ENCODE results near the gene TNPO2. TPM values are rescaled to one million over a fixed set of nuclear protein-coding genes. Genes with fewer than 3 reads are reported as not detected.
A peak's percentile ranks its signal among the peaks of the same experiment; 100 is the strongest.

Gene TNPO2
- total and polyA plus RNA-seq, 7 experiments from 2014 or later = 2.0 to 78.7 (median 59.0) TPM

DNA sequence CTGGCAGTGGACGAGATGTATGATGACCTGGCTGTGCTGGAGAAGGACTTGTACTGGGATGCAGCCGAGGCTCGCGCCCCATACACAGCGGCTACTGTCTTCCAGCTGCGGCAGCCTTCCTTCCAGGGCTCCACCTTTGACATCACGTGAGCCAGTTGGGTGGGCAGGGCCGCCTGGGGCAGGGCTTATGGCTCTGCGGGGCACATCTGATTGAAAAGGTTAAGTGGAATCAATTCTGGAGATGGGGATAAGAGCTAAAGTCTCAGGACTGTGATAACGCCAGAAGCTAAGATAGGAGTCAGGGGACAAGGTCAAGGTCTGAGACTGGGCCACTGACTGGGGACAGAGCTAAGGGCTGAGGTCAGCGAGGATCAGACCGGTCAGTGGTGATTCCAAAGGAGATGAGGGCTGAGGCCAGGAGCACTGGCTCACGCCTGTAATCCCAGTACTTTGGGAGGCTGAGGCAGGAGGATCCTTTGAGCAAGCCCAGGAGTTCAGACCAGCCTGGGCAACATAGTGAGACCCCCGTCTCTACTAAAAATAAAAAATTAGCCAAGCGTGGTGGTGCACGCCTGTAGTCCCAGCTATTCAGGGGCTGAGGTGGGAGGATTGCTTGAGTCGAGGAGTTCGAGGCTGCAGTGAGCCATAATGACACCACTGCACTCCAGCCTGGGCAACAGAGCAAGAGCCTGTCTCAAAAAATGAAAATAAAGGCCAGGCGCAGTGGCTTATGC, 32.6 kb upstream of the TNPO2 start:
- Histone ChIP-seq H3K36me3 (ENCODE audit: control insufficient read depth in 2 of 3, insufficient read depth in 3 of 3, low read length in 3 of 3) (no peaks in the 10 kb centered on the region), H3K27me3 (ENCODE audit: control insufficient read depth in 2 of 2, insufficient read depth in 2 of 2, low read length in 2 of 2) (no peaks in the 10 kb centered on the region), H3K4me1 (ENCODE audit: control insufficient read depth in 2 of 2, insufficient read depth in 2 of 2, low read length in 2 of 2) (peaks cover 0 to 7% of the 10 kb centered on the region in 2 donors), H3K9me3 (ENCODE audit: control insufficient read depth in 2 of 3, low read length in 3 of 3) (no peaks in the 10 kb centered on the region), H3K4me3 (ENCODE audit: low read length) (no peak overlapping the region), H3K27ac (ENCODE audit: low read depth, low read length) (no peak overlapping the region)
- DNase-seq (no peak), ATAC-seq (no peak)
- H3K4me3 Mint-ChIP-seq = peak overlapping the region in 3 of 10 donors; percentile 6 to 27 (median 24)
- ChIA-PET POLR2A (interaction anchor here (0.6 kb wide), 1 partner anchor 36 kb away, joined by 3 read pairs; no protein-coding TSS in a partner anchor), CTCF (interaction anchor here (0.6 to 5.1 kb wide), 6 partner anchors 9 to 91 kb away, joined by 3 to 39 read pairs (median 5); no protein-coding TSS in a partner anchor)
- H3K36me3 Mint-ChIP-seq = no peaks in the 10 kb centered on the region
- intact Hi-C loops (cut with micrococcal nuclease) = loop anchor here in 1 of 2 donors (2.0 kb wide), 1 partner anchor 24 kb away; no protein-coding TSS in a partner anchor
- H3K9me3 Mint-ChIP-seq = no peaks in the 10 kb centered on the region
- H3K4me1 Mint-ChIP-seq = peaks cover 0 to 9% (median 8%) of the 10 kb centered on the region in 7 donors
- H3K27me3 Mint-ChIP-seq = peaks cover 10 to 25% (median 14%) of the 10 kb centered on the region in 5 donors
- H3K27ac Mint-ChIP-seq = no peak overlapping the region

DNA sequence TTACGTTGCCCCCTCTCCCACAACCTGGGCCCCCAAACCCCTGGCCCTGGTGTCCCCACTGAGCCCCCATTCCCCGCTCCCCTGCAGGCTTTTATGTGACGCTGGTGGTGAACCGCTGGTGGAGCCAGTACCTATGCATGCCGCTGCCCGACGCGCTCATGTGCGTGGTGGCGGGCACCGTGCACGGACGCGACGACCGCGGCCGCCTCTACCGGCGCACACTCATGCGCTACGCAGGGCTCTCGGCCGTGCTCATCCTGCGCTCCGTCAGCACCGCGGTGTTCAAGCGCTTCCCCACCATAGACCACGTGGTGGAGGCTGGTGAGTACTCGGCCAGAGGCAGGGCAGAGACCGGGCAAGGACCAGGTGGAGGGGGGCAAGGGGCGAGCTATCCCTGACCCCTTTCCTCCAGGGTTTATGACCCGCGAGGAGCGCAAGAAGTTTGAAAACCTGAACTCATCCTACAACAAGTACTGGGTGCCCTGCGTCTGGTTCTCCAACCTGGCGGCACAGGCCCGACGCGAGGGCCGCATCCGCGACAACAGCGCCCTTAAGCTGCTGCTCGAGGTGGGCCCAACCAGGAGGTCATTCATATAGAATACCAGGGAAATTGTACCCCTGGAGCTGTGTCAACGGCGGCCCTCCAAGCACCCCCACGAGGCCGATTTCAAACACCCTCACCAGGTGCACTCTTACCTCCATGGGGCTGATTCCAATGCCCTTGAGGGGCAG, 30.9 kb upstream of the TNPO2 start:
- no peaks in the 10 kb centered on the region for H3K27me3 ChIP-seq (ENCODE audit: control insufficient read depth in 2 of 2, insufficient read depth in 2 of 2, low read length in 2 of 2)
- Mint-ChIP-seq H3K4me1 (peaks cover 0 to 12% (median 8%) of the 10 kb centered on the region in 7 donors), H3K4me3 (no peak overlapping the region), H3K9me3 (no peaks in the 10 kb centered on the region), H3K27ac (no peak overlapping the region), H3K27me3 (peaks cover 18 to 39% (median 26%) of the 10 kb centered on the region in 5 donors), H3K36me3 (no peaks in the 10 kb centered on the region)
- H3K4me3 ChIP-seq (ENCODE audit: low read length) = no peak overlapping the region
- peaks cover 0 to 7% of the 10 kb centered on the region in 2 donors for H3K4me1 ChIP-seq (ENCODE audit: control insufficient read depth in 2 of 2, insufficient read depth in 2 of 2, low read length in 2 of 2)
- H3K9me3 ChIP-seq (ENCODE audit: control insufficient read depth in 2 of 3, low read length in 3 of 3) = no peaks in the 10 kb centered on the region
- no peak overlapping the region for H3K27ac ChIP-seq (ENCODE audit: low read depth, low read length)
- DNase-seq (no peak), ATAC-seq (no peak)
- ChIA-PET POLR2A (interaction anchor here (1.0 to 1.3 kb wide), 2 partner anchors 8 to 41 kb away, joined by 3 read pairs; no protein-coding TSS in a partner anchor), CTCF (interaction anchor here (2.6 kb wide), 1 partner anchor 37 kb away, joined by 10 read pairs; no protein-coding TSS in a partner anchor)
- intact Hi-C loops (cut with micrococcal nuclease) = no loop called here
- H3K36me3 ChIP-seq (ENCODE audit: control insufficient read depth in 2 of 3, insufficient read depth in 3 of 3, low read length in 3 of 3) = no peaks in the 10 kb centered on the region

DNA sequence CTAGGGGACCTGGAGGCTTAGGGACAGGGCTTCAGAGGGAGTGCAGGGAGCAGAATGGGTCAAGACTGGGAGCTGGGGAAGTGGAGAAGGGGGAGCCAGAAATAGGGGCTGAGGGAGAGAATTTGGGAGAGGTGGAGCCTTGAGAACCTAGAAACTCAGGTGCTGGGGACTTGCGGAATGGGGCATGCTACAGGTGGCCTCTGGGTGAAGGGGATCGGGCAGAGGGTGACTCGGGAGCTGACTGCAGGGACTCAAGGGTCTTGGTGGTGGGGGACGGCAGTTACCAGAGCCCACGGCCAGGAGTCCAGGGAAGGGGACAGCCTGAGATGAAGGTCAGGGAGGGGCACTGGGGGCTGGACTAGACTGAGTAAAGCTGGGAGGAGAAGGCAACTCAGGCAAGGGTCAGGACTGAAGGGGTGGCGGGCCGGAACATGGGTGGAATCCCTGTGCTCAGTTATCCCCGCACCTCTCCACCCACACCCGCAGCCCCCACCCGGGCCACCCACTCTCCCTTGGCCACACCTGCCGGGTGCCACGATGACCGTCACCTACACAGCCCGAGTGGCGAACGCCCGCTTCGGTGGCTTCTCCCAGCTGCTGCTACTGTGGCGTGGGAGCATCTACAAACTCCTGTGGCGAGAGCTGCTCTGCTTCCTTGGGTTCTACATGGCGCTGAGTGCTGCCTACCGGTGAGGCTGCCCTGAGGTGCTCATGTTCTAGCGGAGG, 28.5 kb upstream of the TNPO2 start:
- H3K27ac Mint-ChIP-seq = peak overlapping the region in 1 of 9 donors; percentile 25
- H3K4me1 Mint-ChIP-seq = peaks cover 0 to 13% (median 4%) of the 10 kb centered on the region in 7 donors
- no peak overlapping the region for H3K4me3 ChIP-seq (ENCODE audit: low read length)
- peaks cover 0 to 12% (median 0%) of the 10 kb centered on the region in 3 experiments for H3K36me3 ChIP-seq (ENCODE audit: control insufficient read depth in 2 of 3, insufficient read depth in 3 of 3, low read length in 3 of 3)
- ChIA-PET CTCF (interaction anchor here (0.6 to 1.1 kb wide), 3 partner anchors 10 to 46 kb away, joined by 3 to 5 read pairs (median 3); no protein-coding TSS in a partner anchor), POLR2A (no interaction called here)
- H3K4me3 Mint-ChIP-seq = no peak overlapping the region
- H3K27me3 Mint-ChIP-seq = peaks cover 18 to 37% (median 25%) of the 10 kb centered on the region in 5 donors
- H3K9me3 ChIP-seq (ENCODE audit: control insufficient read depth in 2 of 3, low read length in 3 of 3) = peaks cover 0 to 11% (median 0%) of the 10 kb centered on the region in 3 experiments
- ATAC-seq (no peak), DNase-seq (no peak)
- H3K4me1 ChIP-seq (ENCODE audit: control insufficient read depth in 2 of 2, insufficient read depth in 2 of 2, low read length in 2 of 2) = no peaks in the 10 kb centered on the region
- peaks cover 11 to 12% (median 12%) of the 10 kb centered on the region in 5 donors for H3K36me3 Mint-ChIP-seq
- intact Hi-C loops (cut with micrococcal nuclease) = no loop called here
- H3K27me3 ChIP-seq (ENCODE audit: control insufficient read depth in 2 of 2, insufficient read depth in 2 of 2, low read length in 2 of 2) = no peaks in the 10 kb centered on the region
- H3K27ac ChIP-seq (ENCODE audit: low read depth, low read length) = no peak overlapping the region
- peaks cover 0 to 12% (median 6%) of the 10 kb centered on the region in 11 donors for H3K9me3 Mint-ChIP-seq

DNA sequence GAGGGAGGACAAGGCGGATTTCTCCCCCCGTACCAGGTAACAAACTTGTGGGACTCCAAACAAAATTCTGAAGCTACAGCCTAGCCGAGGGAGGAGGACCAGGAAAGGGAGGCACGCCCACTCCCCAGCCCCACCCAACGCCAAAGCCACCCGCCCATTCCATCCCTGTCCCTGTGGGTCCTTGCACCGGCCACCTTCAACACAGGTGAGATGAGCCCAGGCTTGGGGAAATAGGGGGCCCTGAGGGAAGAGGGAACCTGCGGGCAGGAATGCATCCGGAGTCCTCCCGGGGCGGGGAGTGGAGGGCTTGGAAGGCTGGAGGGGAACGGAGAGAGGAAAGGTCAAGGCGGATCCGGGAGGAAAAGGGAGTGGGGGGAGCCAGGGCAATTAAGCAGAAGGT, 27.9 kb upstream of the TNPO2 start, which contains the start of gene BEST2:
Gene BEST2 (plus strand): TSS at position 157 of the 400 bp plus-strand sequence. CDS start 802 bp downstream, outside the sequence.
- Histone ChIP-seq H3K4me3 (ENCODE audit: low read length) (no peak within 1 kb of the TSS), H3K4me1 (ENCODE audit: control insufficient read depth in 2 of 2, insufficient read depth in 2 of 2, low read length in 2 of 2) (no peaks in the 10 kb centered on the region), H3K36me3 (ENCODE audit: control insufficient read depth in 2 of 3, insufficient read depth in 3 of 3, low read length in 3 of 3) (peaks cover 0 to 18% (median 0%) of the 10 kb centered on the region in 3 experiments), H3K9me3 (ENCODE audit: control insufficient read depth in 2 of 3, low read length in 3 of 3) (peaks cover 0 to 12% (median 0%) of the 10 kb centered on the region in 3 experiments), H3K27me3 (ENCODE audit: control insufficient read depth in 2 of 2, insufficient read depth in 2 of 2, low read length in 2 of 2) (no peaks in the 10 kb centered on the region), H3K27ac (ENCODE audit: low read depth, low read length) (no peak within 1 kb of the TSS)
- ChIA-PET POLR2A (no interaction called here), CTCF (no interaction called here)
- peaks cover 18 to 37% (median 25%) of the 10 kb centered on the region in 5 donors for H3K27me3 Mint-ChIP-seq
- no peak within 1 kb of the TSS for H3K4me3 Mint-ChIP-seq
- ATAC-seq (no peak), DNase-seq (no peak)
- H3K9me3 Mint-ChIP-seq = peaks cover 0 to 12% (median 6%) of the 10 kb centered on the region in 11 donors
- peaks cover 0 to 13% (median 4%) of the 10 kb centered on the region in 7 donors for H3K4me1 Mint-ChIP-seq
- peak within 1 kb of the TSS in 2 of 9 donors; percentile 14 to 25 for H3K27ac Mint-ChIP-seq
- intact Hi-C loops (cut with micrococcal nuclease) = no loop called here
- H3K36me3 Mint-ChIP-seq = peaks cover 12 to 18% (median 13%) of the 10 kb centered on the region in 5 donors

DNA sequence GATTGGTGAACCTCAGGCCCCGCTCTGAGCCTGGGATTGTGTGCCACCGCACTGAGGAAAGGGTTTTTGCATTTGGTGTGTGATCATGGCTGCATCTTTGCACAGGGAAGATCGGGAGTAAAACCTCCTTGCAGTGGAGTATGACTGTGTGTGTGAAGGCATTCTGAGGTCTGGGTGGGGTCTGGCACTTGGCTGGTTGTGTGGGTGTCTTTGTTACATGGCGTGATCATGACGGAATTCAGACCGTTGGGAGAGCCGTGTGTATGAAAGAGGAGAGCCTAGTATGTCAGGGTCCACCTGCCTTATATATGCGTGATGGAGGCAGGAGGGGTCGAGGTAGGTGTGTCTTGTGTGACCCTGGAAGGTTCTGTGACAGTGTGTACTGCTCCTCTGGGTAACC, 27.1 kb upstream of the TNPO2 start:
- Mint-ChIP-seq H3K4me1 (peaks cover 0 to 13% (median 4%) of the 10 kb centered on the region in 7 donors), H3K27ac (peak overlapping the region in 1 of 9 donors; percentile 5), H3K36me3 (peaks cover 12 to 24% (median 16%) of the 10 kb centered on the region in 5 donors), H3K4me3 (no peak overlapping the region), H3K9me3 (peaks cover 0 to 12% (median 6%) of the 10 kb centered on the region in 11 donors), H3K27me3 (peaks cover 13 to 32% (median 25%) of the 10 kb centered on the region in 5 donors)
- POLR2A ChIA-PET = no interaction called here
- H3K27me3 ChIP-seq (ENCODE audit: control insufficient read depth in 2 of 2, insufficient read depth in 2 of 2, low read length in 2 of 2) = no peaks in the 10 kb centered on the region
- H3K27ac ChIP-seq (ENCODE audit: low read depth, low read length) = no peak overlapping the region
- CTCF ChIA-PET = no interaction called here
- intact Hi-C loops (cut with micrococcal nuclease) = no loop called here
- H3K4me3 ChIP-seq (ENCODE audit: low read length) = no peak overlapping the region
- ATAC-seq = no peak
- peaks cover 0 to 26% (median 0%) of the 10 kb centered on the region in 3 experiments for H3K36me3 ChIP-seq (ENCODE audit: control insufficient read depth in 2 of 3, insufficient read depth in 3 of 3, low read length in 3 of 3)
- no peaks in the 10 kb centered on the region for H3K4me1 ChIP-seq (ENCODE audit: control insufficient read depth in 2 of 2, insufficient read depth in 2 of 2, low read length in 2 of 2)
- H3K9me3 ChIP-seq (ENCODE audit: control insufficient read depth in 2 of 3, low read length in 3 of 3) = peaks cover 0 to 12% (median 0%) of the 10 kb centered on the region in 3 experiments
- DNase-seq = no peak
